HG02571 (cell line): Measurements from ENCODE around the gene PPIL1.

Experiments used
- ATAC-seq: cut with Tn5 transposase; IDR thresholded peaks from one replicate; pipeline ENCODE4 v1.9.1; 2021; ENCODE audit warnings: mild to moderate bottlenecking, moderate library complexity; ENCODE audit not compliant: unreplicated experiment

The PPIL1 gene

DNA sequence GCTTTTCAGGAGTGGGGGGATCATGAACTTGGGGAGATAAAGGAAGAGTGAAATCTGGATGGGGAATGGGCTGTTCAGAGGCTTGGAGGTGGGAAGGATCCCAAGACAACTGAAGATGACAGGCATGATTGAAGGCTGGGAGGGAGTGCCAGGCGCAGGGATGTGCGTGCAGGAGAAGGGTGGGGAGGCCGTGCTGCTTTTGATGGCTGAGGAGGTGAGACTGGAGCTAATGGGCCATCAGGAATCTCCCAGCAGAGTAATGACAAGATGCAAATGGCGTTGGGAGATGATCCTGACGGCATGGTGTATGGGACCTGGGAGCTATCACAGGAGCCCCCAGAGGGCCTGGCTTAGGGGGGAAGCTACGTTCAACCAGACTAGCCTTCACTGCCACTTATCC lies 36.9 kb downstream of the PPIL1 start:
- no peak for ATAC-seq

DNA sequence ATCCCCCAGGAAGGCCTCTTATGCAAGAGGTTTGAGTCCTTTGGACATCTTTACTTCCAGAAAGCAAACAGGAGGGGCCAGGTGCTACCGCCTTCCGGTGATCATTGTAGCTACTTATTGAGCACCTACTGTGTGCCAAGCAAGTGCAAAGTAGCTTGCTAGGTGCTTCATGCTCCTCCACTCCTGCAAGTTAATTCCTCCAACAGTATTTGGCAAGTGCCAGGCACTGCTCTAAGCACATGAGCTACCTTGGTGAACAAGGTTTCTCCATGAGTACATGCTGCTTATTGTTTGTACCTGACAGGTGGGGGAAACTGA lies 37.6 kb downstream of the PPIL1 start:
- no peak for ATAC-seq

DNA sequence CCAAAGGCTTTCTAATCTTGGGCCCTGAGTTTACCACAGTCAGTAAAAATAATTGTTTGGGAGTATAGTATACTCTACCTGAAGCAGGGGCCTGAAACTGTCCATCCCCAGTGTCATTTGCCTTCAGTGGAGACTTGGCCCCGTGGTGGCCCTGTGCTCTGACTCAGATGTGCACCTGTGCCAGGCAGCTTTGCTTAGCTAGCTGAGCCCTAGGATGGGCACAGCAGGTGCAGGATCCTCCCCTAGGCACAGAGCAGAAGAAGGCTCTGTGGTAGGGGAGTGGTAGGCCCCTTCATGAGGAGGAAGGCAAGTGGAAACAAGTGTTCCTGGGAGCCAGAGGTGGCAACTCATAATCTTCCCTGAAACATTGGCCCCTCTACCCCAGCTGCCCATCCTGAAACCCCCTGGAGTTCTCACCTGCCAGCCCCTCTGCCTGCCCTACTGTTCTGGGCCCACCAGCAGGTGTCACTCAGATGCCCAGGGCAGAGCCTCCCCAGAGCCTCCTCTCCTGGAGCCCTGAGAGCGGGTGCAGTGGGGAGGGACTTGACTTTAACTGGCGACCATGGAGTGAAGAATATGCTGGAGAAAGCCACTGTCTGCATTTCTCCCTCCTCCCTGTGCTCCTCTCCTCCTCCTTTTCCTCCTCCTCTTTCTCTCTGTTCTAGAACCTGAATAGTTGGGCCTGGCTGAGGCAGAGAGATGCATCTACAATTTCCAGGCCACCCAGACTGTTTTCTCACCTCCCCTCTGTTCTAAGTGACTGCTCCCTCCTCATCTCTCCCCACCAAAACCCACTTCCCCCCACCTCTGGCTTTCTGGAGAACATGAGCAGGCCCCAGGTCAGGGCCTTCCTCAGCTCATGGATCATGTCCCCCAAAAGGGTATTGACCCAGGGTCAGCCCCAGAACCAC lies 38.2 kb downstream of the PPIL1 start:
- ATAC-seq, result no peak

DNA sequence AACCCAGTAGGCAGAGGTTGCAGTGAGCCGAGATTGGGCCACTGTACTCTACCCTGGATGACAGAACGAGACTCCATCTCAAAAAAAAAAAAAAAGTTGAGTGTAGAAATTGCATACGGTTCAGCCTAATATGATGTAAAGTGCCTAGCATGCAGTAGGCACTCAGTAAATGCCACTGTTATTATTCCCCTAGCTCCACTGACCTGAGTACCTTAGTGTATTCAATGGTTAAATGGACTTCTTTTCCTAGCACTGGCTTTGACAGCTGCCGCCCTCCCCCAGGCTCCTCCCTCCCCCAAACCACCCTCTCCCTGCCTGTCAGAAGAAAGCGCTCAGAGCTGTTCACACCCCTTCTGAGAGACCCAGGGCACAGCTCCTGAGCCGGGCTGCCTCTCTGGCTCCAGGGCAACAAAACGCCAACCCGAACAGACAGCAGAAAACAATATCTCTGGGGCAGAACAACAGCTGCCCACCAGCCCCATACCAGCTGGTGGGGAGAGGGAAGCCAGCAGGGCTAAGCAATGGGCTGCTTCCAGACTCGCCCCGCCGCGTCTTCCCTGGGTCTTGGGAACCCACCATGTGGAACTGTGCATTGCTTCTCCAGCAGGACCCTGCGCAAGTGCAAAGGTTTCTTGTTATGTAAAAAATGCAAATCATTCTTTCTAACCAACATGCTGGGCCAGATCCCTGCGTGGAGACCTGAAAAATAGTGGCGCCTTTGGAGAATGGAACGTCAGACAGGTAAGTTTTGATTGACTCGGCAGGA lies 39.8 kb downstream of the PPIL1 start:
- ATAC-seq, result no peak

DNA sequence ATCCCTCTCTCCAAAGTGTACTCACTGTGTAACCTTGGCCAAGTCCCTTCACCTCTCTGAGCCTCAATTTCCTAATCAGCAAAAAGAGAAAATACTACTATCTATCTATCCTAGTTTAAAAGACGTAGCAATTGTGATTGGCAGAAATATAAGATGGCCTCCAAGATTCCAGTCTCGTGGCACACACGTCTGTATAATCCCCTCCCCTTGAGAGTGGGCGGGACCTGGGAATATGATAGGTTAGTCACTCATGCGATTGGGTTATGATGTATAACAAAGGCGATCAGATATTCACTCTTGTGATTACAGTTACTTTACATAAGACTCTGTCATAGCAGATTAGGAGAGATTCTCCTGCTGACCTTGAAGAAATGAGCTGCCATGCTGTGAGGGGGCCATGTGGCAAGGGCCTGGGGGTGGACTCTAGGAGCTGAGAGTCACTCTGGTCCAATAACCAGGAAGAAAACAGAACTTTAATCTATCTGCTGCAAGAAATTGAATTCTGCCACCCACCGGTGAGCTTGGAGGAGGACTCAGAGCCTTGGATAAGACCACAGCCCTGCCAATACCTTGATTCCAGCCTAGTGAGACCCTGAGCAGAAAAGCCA lies 41.3 kb downstream of the PPIL1 start:
- no peak for ATAC-seq

DNA sequence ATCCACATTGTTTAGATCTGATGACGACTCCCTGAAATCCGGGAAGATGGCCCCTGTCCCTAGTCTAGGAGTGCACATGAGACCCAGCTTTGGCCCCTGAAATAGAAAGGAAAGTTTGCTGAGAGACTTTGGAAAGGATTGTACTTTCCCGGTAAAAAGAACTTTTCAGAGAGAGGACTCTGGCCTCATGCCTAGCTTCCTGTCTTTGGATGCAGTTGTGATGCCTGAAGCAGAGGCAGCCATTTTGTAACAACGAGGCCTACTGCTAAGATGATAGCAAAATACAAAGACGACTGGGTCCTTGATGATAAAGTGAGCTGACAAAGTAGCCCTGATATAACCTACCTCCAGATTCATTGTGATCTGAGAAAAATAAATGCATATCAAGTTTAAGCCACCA lies 42.3 kb downstream of the PPIL1 start:
- ATAC-seq, result no peak

DNA sequence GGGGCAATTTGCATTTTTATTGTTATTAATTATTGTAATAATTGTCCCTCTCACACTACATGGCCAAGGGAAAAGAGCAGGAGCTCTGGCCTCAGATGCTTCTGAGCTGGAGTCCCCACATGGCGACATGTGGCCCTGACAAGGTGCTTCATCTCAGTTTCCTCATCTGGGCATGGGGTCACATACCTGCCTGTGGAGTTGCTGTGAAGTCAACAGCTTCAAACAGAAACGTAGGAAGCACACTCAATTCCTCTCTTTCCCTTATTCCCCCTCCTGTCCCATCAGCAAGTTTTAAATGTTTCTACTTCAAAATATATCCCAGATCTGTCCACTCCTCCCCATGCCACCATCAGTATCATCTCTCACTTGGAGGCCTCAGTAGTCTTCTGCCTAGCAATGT lies 44.0 kb downstream of the PPIL1 start:
- ATAC-seq, result no peak

DNA sequence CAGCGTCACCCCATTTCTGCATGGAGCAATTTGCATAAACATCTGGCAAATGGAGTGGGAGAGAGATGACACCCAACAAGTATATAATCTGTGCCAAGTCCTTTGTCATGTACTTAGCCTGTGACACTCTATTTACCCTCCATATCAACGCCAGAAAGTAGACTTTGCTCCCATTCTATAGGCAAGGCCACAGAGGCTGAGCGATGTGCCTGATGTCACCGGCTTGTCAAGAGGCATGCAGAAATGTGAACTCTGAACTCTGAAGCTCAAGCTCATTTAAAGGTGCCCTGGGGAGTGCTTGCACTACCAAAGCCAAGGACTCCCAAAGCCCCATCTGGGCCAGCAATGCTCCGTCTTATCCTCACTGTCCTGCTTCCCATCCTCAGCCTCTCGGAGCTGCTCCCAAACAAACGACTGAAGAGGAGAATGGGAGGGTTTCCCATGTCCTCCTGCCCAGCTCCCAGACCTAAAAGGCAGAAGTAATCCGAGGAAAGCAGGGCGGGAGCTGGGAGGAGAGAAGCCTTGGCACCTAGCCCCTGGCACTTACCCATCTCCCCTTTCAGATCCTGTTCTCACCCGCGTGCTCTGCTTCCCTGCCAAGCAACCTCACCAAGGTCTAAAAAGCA lies 44.6 kb downstream of the PPIL1 start:
- ATAC-seq, result no peak

DNA sequence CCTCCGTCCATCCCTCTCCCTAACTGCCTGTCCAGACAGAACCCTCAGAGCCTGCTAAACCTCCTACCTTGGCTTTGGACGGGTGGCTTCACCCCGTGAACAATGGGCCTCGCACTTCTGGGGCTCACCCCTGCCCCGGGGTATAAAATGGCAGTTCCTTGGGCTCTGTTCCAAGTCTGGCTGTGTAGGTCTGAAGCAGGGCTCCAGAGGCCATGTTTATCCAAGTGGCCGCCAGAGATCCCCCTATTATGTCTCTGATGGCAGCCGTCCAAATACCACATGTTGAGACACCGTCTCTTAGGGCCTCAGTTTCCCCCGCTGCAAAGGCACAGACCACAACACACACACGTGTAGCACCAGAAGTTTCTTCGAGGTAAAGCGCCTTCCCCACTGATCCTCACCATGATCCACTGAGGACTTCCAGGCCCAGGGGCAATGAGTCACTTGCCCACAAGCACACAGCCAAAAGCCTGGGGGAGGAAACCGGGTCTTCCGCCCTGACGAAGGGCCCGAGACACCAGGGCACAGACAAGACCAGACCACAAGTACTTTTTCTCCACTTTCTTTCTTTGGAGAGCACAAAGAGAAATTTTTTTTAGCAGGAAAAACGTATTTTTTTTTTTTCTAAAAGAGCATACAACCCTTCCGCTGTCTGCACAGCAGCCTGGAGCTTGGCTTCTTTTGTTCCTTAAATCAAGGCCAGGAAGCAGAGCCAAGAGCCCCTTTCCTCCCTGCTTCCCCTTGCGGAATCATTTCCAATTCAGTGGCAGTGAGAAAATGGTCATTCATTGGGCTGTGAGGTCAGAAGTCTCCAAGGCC lies 47.1 kb downstream of the PPIL1 start:
- no peak for ATAC-seq

DNA sequence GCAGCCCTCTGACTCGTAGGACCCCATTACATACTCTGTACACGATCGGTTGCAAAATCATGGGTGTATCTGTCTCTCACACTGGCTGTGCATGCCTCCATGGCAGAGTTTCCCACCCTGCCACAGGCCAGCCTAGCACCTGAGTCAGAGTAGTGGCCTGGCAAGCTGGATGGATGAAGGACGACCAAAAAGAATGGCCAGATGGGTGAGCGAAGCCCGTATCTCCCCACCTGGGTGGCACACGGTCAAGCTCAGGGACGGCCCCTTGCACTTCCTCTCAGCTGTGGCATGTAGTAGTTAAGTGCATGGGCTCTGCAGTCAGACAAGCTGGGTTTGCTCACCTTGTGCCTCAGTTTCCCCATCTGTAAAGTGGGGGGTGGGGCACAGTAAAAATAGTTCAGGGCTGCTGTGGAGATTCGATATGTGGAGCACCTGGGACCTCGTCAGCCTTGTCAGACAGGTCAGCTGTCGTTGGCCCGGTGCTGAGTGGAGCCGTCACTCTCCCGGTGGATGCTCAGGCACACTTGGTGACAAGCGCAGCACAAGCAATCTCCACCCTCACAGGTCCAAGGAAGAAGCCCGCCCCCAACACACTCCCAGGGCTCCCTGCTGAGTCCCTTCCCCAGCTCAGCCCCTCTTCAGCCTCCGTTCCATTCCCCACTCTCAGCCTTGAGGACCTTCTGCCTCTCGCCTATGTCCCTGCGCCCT lies 47.9 kb downstream of the PPIL1 start:
- no peak for ATAC-seq

DNA sequence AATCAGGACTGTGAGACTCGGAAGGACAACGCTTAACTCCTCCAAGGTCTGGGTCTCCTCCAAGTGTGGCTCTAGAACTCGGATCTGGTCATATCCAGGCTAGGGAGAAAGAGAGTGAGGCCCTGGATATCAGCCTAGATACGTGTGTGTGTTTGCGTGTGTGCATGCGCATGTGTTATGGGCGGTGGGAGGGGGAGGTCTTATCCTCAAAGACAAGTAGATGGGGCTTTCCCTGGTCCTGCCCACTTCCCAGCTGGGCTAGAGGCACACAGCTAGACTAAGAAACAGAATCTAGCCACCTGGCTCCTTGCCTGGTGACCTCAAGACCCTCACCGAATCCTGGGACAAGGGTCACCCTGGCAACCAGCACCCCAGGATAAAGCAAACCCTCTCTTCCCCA lies 48.6 kb downstream of the PPIL1 start:
- no peak for ATAC-seq

DNA sequence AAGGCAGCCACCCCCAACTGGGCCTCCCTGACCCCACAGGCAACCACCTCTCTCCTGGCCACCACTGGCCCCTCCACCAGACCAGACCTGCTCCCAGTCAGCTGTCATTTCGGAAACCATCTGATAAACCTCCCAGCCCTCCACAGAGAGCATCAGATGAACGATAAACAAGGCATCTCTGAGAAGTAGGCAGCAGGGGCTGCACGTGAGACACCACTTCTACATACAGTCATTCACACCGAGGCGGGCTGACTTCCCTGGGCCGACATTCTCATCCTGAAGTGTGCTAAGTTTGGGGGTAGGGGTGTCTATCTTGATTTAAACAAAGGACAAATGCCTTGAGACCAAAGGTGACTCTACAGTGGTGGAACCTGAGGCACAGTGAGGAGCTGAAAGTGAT lies 49.2 kb downstream of the PPIL1 start:
- no peak for ATAC-seq

DNA sequence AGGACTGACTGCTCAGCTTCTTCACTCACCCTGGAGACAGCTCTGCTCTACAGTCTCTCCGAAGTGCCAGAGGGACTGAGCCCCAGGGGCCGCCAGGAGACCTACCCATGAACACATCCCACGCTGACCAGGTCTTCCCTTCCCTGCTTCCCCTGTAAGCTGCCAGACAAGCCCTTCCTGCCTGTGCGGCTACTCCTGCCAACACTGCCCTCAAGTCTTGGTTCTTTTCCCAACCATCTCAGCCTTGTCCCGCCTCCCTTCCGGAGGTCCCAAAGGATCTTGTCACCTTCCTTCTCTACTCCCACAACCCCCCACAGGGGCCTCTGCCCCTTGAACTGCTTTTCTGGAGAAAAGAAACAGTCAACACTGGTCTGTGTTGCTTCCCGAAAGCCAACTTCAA lies 50.4 kb downstream of the PPIL1 start:
- ATAC-seq, result no peak

DNA sequence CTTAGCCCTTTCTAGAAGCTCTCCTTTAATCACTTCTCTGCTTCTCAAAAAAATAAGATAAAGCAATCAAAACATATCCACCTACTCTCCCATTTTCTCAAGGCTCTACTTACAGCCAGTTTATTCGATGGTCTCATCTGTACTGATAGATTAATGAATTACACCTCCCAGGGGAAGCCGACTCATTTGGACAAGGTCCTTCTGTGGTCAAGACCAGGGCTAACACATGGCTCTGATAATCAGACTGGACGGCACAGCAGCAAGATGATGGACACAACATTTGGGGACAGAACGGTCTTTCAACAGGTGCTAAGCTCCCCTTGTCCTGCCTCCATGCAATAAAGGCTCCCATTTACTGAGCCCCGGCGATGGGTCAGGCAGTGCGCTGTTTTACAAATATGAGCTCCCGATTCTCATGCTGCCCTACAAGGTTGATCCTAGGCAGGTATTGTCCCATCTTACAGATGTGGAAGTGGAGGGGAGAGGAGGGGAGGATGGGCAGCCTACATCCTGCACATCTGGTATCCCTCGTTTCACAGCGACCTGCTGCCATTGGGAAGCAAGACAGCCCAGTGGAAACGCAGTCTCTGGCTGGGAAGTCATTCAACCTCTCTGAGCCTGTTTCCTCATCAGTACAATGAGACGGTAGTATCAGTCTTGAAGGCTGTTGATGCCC lies 51.0 kb downstream of the PPIL1 start:
- no peak for ATAC-seq

DNA sequence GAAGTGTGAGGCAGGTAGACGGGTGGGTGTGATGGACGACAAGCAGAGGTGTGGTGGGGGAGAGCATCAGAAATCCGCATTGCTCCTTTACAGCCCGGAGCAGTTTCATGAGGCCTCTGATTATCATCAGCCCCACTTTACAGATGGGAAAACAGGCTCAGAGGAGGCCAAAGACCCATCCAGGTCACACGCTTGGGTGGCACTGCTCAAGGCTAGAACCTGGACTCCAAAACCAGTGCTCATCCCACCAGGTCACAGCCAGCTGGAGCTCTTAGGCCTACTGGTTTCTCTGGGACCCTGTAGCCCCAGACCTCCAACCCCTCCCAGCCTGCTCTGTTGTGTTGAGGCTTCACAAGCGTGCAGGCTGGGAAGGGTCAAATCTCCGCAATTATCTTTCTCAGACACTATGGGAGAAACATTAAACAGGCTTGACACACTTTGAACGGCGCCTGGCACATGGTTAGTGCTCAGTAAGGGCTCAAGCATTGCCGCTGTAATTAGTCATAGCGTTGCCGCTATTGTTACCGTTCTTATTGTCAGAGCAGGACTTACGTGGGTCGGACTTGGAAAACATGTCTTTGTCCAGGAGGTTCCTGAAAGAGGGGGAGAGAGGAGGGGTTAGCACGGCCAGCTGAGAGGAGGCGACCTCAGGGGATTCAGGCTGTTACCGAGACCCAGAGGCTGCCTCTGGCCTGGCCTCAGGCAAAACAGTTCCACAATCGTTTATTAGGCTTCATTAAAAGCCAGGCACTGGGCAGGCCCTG lies 51.9 kb downstream of the PPIL1 start:
- ATAC-seq, result no peak

DNA sequence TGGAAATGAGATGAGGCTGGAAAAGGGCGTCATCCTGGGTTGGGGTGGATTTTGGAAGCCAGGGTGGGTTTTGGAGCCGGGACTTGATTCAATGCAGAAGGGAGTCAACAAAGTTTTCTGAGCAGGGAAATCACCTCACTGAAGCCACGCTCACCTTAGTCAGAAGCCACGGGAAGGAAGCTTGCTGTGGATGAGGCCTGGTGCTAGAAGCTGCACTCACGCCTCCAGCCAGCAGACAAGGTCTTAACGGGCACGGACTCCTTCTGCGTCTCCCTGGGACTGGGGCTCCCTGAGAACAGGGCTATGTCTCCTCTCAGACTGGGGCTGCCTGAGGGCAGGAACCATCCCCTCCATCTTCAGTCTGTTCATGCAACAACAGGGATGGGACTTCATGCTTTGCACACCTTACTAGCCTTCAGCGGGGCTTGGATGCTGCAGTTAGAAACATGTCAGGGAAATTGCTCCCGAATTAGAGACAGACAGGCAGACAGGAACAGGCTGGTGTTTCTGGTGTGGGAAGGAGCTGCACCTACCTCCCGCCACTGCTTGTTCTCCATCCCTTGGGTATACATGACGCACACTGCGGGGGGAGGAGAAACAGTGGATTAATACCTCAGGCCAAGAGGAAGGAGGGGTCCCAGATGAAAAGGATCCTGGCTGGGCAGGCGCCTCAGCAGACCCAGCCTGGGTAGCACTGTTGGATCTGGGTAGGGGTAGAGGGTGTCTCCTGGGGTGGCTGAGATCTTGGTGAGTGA lies 52.8 kb downstream of the PPIL1 start:
- no peak for ATAC-seq

DNA sequence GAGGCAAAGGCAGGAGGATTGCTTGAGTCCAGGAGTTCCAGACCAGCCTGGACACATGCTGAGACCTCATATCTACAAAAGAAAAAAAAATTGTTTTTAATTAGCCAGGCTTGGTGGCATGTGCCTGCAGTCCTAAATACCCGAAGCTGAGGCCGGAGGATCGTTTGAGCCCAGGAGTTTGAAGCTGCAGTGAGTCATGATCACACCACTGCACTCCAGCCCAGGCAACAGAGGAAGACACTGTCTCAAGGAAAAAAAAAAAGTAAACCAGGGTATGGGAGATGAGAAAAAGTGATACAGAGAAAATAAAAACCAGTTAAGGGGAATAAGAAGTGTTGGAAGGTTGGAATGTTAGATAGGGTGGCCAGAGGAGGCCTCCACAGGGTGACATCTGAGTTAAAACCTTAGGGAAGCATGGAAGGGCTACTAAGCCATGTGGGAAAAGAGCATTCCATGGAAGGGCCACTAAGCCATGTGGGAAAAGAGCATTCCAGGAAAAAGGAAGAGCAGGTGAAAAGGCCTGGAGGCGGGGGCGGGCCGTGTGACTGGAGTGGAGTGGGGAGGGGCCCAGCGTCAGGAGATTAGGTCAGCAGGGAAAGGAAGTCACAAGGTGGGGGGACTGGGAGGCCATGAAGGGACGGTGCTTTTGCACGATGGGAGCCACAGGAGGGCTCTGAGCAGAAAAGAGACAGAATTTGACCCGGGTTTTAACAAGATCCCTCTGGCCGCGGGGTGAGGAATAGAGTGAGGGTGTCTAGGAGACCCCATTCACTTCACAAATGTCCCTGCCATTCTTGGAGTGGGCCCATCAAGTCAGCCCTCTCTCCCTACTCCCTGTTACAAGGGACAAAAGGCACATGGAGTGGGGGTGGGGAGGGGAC lies 53.7 kb downstream of the PPIL1 start:
- ATAC-seq, result no peak
